ENCODE measurements around the gene SPATA3. TPM values are rescaled to one million over a fixed set of nuclear protein-coding genes. Genes with fewer than 3 reads are reported as not detected.

Gene SPATA3
- total RNA-seq, 2 donors from 2014 or later = not detected

- Mint-ChIP-seq H3K9me3 (no peaks in the 10 kb centered on the region), H3K4me3 (no peak overlapping the region), H3K36me3 (ENCODE audit: low read depth) (no peaks in the 10 kb centered on the region), H3K27me3 (ENCODE audit: insufficient read depth) (peaks cover 24% of the 10 kb centered on the region), H3K4me1 (peaks cover 8% of the 10 kb centered on the region), H3K27ac (no peak overlapping the region)
- no peak overlapping the region for H3K4me3 ChIP-seq (ENCODE audit: low read length)
- H3K9me3 ChIP-seq (ENCODE audit: control insufficient read depth, low read length) = no peaks in the 10 kb centered on the region
- no peak for DNase-seq
- TF ChIP-seq, protein P1, sequence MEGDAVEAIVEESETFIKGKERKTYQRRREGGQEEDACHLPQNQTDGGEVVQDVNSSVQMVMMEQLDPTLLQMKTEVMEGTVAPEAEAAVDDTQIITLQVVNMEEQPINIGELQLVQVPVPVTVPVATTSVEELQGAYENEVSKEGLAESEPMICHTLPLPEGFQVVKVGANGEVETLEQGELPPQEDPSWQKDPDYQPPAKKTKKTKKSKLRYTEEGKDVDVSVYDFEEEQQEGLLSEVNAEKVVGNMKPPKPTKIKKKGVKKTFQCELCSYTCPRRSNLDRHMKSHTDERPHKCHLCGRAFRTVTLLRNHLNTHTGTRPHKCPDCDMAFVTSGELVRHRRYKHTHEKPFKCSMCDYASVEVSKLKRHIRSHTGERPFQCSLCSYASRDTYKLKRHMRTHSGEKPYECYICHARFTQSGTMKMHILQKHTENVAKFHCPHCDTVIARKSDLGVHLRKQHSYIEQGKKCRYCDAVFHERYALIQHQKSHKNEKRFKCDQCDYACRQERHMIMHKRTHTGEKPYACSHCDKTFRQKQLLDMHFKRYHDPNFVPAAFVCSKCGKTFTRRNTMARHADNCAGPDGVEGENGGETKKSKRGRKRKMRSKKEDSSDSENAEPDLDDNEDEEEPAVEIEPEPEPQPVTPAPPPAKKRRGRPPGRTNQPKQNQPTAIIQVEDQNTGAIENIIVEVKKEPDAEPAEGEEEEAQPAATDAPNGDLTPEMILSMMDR (conservative IDR thresholded peaks at IDR 0.05) = no peak
- H3K9ac ChIP-seq (ENCODE audit: extremely low read depth, low read length, poor library complexity, severe bottlenecking) = no peak overlapping the region
- no peak overlapping the region for H3K27ac ChIP-seq (ENCODE audit: low read depth, low read length)
- 84 to 92% methylated on average over 4 to 5 of the region's 5 CpGs for WGBS, 2 experiments (ENCODE audit: insufficient coverage in 1 of 2, insufficient read length in 1 of 2)
- H3K36me3 ChIP-seq (ENCODE audit: control insufficient read depth, insufficient read depth, low read length) = no peaks in the 10 kb centered on the region
- peaks cover 13% of the 10 kb centered on the region for H3K4me1 ChIP-seq (ENCODE audit: control insufficient read depth, insufficient read depth, low read length)
- peaks cover 11% of the 10 kb centered on the region for H3K27me3 ChIP-seq (ENCODE audit: control insufficient read depth, insufficient read depth, low read length, poor library complexity, severe bottlenecking)
These were observed 51.0 kb downstream of the SPATA3 start for GRCh38 chr2:231046916-231047273.

DNA sequence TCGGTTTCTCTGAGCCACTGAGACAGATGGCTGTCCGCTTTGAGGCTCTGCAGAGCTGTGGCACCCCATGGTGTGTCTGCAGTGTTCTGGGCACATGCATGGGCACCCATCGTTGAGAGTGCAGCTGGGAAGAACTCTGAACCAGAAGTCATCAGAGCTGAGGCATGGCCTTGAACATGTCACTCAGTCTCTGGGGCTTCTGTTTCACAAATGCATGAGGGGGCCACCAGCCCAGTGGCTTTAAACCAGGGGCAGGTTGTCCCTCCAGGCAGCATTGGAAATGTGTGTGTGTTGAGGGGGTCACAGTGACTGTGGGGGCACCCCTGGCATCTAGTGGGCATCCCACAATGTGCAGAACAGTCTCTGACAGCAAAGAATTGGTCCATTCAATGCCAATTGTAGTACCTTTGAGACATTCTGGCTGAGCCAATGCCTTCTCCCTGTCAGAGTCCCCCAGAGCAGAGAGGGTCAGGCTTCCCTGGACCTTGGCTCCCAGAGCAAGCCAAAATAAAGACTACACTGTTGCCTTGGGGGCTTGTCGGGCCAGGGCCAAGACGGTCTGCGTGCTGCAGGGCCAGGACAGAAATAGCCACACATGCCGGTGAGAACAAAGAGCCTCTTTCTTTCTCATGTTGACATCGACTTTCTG is 51.5 kb downstream of the SPATA3 start:
- H3K36me3 Mint-ChIP-seq (ENCODE audit: low read depth) = no peaks in the 10 kb centered on the region
- no peaks in the 10 kb centered on the region for H3K9me3 ChIP-seq (ENCODE audit: control insufficient read depth, low read length)
- no peaks in the 10 kb centered on the region for H3K9me3 Mint-ChIP-seq
- H3K27ac Mint-ChIP-seq = no peak overlapping the region
- H3K4me1 ChIP-seq (ENCODE audit: control insufficient read depth, insufficient read depth, low read length) = peaks cover 13% of the 10 kb centered on the region
- peaks cover 16% of the 10 kb centered on the region for H3K27me3 ChIP-seq (ENCODE audit: control insufficient read depth, insufficient read depth, low read length, poor library complexity, severe bottlenecking)
- H3K4me3 ChIP-seq (ENCODE audit: low read length) = no peak overlapping the region
- no peak for DNase-seq
- no peak overlapping the region for H3K27ac ChIP-seq (ENCODE audit: low read depth, low read length)
- 89 to 94% methylated on average over 8 of the region's 8 CpGs for WGBS, 2 experiments (ENCODE audit: insufficient coverage in 1 of 2, insufficient read length in 1 of 2)
- no peak overlapping the region for H3K4me3 Mint-ChIP-seq
- peaks cover 29% of the 10 kb centered on the region for H3K27me3 Mint-ChIP-seq (ENCODE audit: insufficient read depth)
- H3K36me3 ChIP-seq (ENCODE audit: control insufficient read depth, insufficient read depth, low read length) = no peaks in the 10 kb centered on the region
- peaks cover 10% of the 10 kb centered on the region for H3K4me1 Mint-ChIP-seq
- H3K9ac ChIP-seq (ENCODE audit: extremely low read depth, low read length, poor library complexity, severe bottlenecking) = no peak overlapping the region
- TF ChIP-seq, protein P1 (conservative IDR thresholded peaks at IDR 0.05) = no peak

DNA sequence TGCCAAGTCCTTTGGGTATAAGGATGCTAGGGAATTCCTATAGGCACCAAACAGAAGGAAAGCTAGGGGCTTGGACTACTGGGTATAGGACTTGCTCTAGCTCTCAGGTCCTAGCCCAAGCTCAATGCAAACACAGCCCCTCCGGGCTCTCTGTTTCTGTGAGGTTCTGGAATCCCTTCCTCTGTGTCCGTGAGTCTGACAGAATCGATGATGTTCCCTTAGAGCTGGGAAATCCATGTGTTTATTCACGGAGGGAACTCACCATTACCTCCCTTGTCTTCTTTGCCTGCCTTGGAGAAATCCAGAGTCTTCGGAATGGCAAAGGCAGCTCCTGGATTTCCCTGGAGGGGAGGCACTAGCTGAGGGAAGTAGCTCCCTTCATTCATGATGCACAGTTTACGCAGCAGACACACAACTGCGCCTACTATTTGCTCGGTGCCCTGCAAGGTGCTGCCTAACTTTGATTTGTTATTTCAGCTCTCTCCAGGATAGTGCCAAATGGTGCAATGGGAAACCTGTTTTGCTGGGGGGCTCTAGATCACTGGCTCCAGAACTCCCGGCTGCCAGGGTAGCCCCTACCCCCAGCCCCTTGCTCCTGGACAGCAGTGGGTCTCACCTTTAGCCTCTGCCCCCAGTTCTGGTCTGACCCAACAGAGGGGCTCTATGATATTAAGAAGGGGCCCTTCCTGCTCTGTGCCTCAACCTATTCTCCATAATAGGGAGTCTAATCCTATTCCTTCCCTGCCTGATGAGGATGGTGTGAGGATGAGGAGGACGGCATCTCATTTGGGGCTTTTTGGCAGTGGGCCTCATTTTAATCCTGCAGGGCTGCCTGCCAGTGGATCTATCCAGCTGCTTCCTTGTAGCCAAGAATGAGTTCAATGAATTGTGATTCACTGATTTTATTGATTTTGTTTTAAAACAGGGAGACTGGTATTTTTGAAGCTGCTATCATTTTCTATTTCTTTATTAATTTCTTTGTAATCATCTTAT is 52.3 kb downstream of the SPATA3 start:
- TF ChIP-seq, protein P1 (conservative IDR thresholded peaks at IDR 0.05) = no peak
- Mint-ChIP-seq H3K9me3 (no peaks in the 10 kb centered on the region), H3K36me3 (ENCODE audit: low read depth) (no peaks in the 10 kb centered on the region), H3K4me1 (peaks cover 12% of the 10 kb centered on the region), H3K4me3 (no peak overlapping the region), H3K27ac (no peak overlapping the region), H3K27me3 (ENCODE audit: insufficient read depth) (peaks cover 36% of the 10 kb centered on the region)
- Histone ChIP-seq H3K27ac (ENCODE audit: low read depth, low read length) (no peak overlapping the region), H3K9me3 (ENCODE audit: control insufficient read depth, low read length) (no peaks in the 10 kb centered on the region), H3K27me3 (ENCODE audit: control insufficient read depth, insufficient read depth, low read length, poor library complexity, severe bottlenecking) (peaks cover 18% of the 10 kb centered on the region), H3K4me1 (ENCODE audit: control insufficient read depth, insufficient read depth, low read length) (peaks cover 13% of the 10 kb centered on the region), H3K36me3 (ENCODE audit: control insufficient read depth, insufficient read depth, low read length) (no peaks in the 10 kb centered on the region), H3K4me3 (ENCODE audit: low read length) (no peak overlapping the region), H3K9ac (ENCODE audit: extremely low read depth, low read length, poor library complexity, severe bottlenecking) (no peak overlapping the region)
- no peak for DNase-seq
- WGBS, 2 experiments (ENCODE audit: insufficient coverage in 1 of 2, insufficient read length in 1 of 2) = 91% methylated on average over 8 to 10 of the region's 10 CpGs

Data from endodermal cell (in vitro differentiated cells).